GM19240 (cell line): Measurements from ENCODE around the gene PCBP1.
"Not testable (repeated sequence)": the region's sequence is repeated elsewhere in the genome, so short reads cannot be mapped to it uniquely, and the experiment has no call there.

Source experiments
- DNase-seq: peaks from one replicate; pipeline ENCODE4 v3.0.0; 2011; ENCODE audit warnings: low spot score; ENCODE audit not compliant: insufficient read length

PCBP1 gene

GRCh38 chr2:70095720-70096670, 8.7 kb downstream of the PCBP1 start:
- DNase-seq: no peak

DNA sequence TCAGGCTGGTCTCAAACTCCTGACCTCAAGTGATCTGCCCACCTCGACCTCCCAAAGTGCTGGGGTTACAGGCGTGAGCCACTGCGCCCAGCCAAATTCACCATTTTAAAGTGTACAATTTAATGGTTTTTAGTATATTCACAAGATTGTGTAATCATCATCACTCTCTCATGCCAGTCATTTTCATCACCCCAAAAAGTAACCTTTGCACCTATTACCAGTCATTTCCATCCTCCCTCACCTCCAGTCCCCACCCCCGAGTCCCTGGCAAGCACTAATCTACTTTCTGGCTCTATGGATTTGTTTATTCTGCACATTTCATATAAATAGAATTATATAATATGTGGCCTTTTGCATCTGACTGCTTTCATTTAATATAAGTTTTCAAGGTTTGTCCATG, 10.8 kb downstream of the PCBP1 start:
- DNase-seq: no peak

DNA sequence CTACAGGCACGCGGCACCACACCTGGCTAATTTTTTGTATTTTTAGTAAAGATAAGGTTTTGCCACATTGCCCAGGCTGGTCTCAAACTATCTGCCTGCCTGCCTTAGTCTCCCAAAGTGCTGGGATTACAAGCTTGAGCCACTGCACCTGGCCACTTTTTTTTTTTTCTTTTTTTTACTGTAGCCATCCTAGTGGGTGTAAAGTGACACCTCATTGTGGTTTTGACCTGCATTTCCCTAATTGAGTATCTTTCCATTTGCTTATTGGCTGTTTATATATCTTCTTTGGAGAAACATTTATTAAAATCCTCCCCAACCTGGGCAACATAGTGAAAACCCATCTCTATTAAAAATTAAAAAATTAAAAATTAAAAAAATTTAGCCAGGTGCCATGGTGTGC, 12.0 kb downstream of the PCBP1 start:
- DNase-seq: no peak

DNA sequence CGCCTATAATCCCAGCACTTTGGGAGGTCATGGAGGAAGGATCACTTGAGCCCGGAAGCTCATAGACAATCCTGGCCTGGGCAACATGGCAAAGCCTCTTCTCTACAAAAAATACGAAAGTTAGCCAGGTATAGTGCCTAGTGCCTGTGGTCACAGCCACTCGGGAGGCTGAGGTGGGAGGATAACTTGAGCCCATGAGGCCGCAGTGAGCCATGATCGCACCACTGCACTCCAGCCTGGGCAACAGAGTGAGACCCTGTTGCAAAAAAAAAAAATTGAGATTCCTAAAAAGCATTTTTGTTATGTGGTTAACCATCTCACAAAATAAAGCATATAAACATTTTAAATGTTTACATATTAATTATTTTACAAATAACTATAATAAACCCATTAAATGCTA, 13.9 kb downstream of the PCBP1 start:
- DNase-seq: no peak

- not testable (repeated sequence) for DNase-seq
These were observed 14.4 kb downstream of the PCBP1 start for GRCh38 chr2:70101686-70102085.

- not testable (repeated sequence) for DNase-seq
These were observed 15.1 kb downstream of the PCBP1 start for GRCh38 chr2:70102323-70102905.

- DNase-seq: no peak
These were observed 16.3 kb downstream of the PCBP1 start for GRCh38 chr2:70103531-70104061.

GRCh38 chr2:70104231-70105111, 17.2 kb downstream of the PCBP1 start:
- no peak for DNase-seq

- DNase-seq: not testable (repeated sequence)
These were observed 18.9 kb downstream of the PCBP1 start for GRCh38 chr2:70106138-70106537.

DNA sequence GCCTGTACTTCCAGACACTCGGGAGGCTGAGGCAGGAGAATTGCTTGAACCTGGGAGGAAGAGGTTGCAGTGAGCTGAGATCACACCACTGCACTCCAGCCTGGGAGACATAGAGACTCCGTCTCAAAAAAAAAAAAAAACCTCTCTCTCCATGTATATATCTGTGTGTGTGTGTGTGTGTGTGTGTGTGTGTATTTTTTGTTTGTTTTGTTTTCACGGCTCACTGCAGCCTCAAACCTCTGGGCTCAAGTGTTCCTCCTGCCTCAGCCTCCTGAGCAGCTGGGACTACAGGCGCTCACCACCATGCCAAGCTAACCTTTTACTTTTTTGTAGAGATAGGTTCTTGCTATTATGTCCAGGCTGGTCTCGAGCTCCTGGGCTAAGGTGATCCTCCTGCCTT, 23.1 kb downstream of the PCBP1 start:
- DNase-seq: not testable (repeated sequence)

- DNase-seq: no peak
These were observed 24.7 kb downstream of the PCBP1 start for GRCh38 chr2:70111752-70112591.

GRCh38 chr2:70113359-70114070, 26.2 kb downstream of the PCBP1 start:
- DNase-seq: no peak

- no peak for DNase-seq
These were observed 28.6 kb downstream of the PCBP1 start for GRCh38 chr2:70115646-70116442.

GRCh38 chr2:70116936-70117552, 29.8 kb downstream of the PCBP1 start:
- no peak for DNase-seq

GRCh38 chr2:70118798-70119454, 31.6 kb downstream of the PCBP1 start:
- DNase-seq: no peak

GRCh38 chr2:70121627-70122372, 34.5 kb downstream of the PCBP1 start:
- no peak for DNase-seq

- no peak for DNase-seq
These were observed 35.2 kb downstream of the PCBP1 start for GRCh38 chr2:70122470-70122869.
